22Rv1 (cell line): ENCODE results near the gene NLK.
"Not testable (repeated sequence)": the region's sequence is repeated elsewhere in the genome, so short reads cannot be mapped to it uniquely, and the experiment has no call there.

Source experiments
- CTCF ChIP-seq: fragments of 450-650 bp; IDR thresholded peaks from 2 replicates; pipeline ENCODE4 v1.5.1; 2017; ENCODE audit warnings: mild to moderate bottlenecking
- ZFX ChIP-seq: fragments of 450-650 bp; IDR thresholded peaks from 2 replicates; pipeline ENCODE4 v1.6.1; 2017; ENCODE audit warnings: antibody characterized with exemption, borderline replicate concordance

GRCh38 chr17:28236033-28236653 is 193.7 kb downstream of the NLK start:
- not testable (repeated sequence) for TF ChIP-seq CTCF, ZFX
